ENCODE results near the gene SPSB3. TPM values are rescaled to one million over a fixed set of nuclear protein-coding genes. Genes with fewer than 3 reads are reported as not detected.

SPSB3 gene
- total RNA-seq, 1 donor from 2014 or later, result 36.8 TPM

GRCh38 chr16:1793578-1794220 is 11.3 kb upstream of the SPSB3 start, which contains the start of gene IGFALS:
TSS of gene IGFALS (minus strand) at chr16:1793705. CDS start at chr16:1793652, 53 bp downstream.
- DNase-seq, result no peak
- intact Hi-C loops (cut with micrococcal nuclease), result no loop called here
- TF ChIP-seq CTCF (IDR thresholded peaks at IDR 0.05; ENCODE audit: borderline replicate concordance), result no peak
- Histone ChIP-seq H3K27ac (replicated peaks) (no peak within 1 kb of the TSS), H3K36me3 (peaks cover 19% of the 10 kb centered on the region), H3K4me3 (no peak within 1 kb of the TSS), H3K27me3 (ENCODE audit: low read depth) (no peaks in the 10 kb centered on the region), H3K9me3 (replicated peaks) (peaks cover 8% of the 10 kb centered on the region), H3K4me1 (no peaks in the 10 kb centered on the region)

DNA sequence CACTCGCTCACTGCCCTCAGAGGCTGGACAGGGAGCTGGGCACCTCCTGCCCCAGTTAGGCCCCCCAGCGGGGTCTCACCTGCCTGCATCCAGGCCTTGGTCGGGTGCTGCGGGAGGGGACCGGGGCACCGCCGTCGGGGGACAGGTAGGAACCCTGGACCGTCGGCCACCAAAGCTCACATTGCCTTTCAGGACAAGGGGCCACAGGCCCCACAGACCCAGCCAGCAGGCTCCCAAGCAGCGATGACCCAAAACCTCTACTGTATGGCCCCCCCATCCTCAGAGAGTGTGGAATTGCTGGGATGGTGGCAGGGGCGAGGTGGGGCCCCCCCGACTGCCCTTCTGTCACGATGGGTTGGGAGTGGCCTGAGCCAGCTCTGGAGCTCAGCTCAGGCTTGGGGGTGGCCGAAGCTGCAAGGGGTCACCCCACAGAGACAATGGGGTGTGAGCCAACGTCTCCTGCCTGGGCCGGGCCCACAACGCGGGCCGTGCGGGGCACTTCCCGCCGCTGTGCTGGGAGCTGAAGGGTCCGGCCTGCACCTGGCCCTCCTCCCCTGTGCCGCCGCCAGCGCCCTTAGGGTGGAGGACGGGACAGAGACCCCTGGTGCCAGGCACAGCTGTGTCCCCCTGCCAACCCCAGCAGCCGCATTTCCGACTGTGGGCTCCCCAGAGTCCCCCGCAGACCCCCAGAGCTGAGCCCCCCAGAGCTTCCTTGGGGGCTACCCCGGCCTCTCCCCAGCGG is 10.6 kb upstream of the SPSB3 start:
- DNase-seq, result no peak
- Histone ChIP-seq H3K27me3 (ENCODE audit: low read depth) (no peaks in the 10 kb centered on the region), H3K9me3 (replicated peaks) (peaks cover 6% of the 10 kb centered on the region), H3K4me3 (no peak overlapping the region), H3K36me3 (peaks cover 26% of the 10 kb centered on the region), H3K27ac (replicated peaks) (no peak overlapping the region), H3K4me1 (no peaks in the 10 kb centered on the region)
- intact Hi-C loops (cut with micrococcal nuclease), result no loop called here
- TF ChIP-seq CTCF (IDR thresholded peaks at IDR 0.05; ENCODE audit: borderline replicate concordance), result no peak

GRCh38 chr16:1791943-1792812 is 9.8 kb upstream of the SPSB3 start:
- intact Hi-C loops (cut with micrococcal nuclease), result no loop called here
- H3K9me3 ChIP-seq (replicated peaks), result no peaks in the 10 kb centered on the region
- no peak for TF ChIP-seq CTCF (IDR thresholded peaks at IDR 0.05; ENCODE audit: borderline replicate concordance)
- no peak overlapping the region for H3K4me3 ChIP-seq
- no peak for DNase-seq
- H3K4me1 ChIP-seq, result no peaks in the 10 kb centered on the region
- no peaks in the 10 kb centered on the region for H3K27me3 ChIP-seq (ENCODE audit: low read depth)
- H3K36me3 ChIP-seq, result peaks cover 34% of the 10 kb centered on the region
- H3K27ac ChIP-seq (replicated peaks), result no peak overlapping the region

GRCh38 chr16:1791256-1791942 is 9.0 kb upstream of the SPSB3 start:
- TF ChIP-seq CTCF (IDR thresholded peaks at IDR 0.05; ENCODE audit: borderline replicate concordance), result no peak
- intact Hi-C loops (cut with micrococcal nuclease), result no loop called here
- peaks cover 42% of the 10 kb centered on the region for H3K36me3 ChIP-seq

More at GRCh38 chr16:1791256-1791942, 9.0 kb upstream of the SPSB3 start:
- no peak for DNase-seq
- Histone ChIP-seq H3K4me1 (no peaks in the 10 kb centered on the region), H3K4me3 (no peak overlapping the region), H3K27me3 (ENCODE audit: low read depth) (no peaks in the 10 kb centered on the region), H3K27ac (replicated peaks) (no peak overlapping the region), H3K9me3 (replicated peaks) (no peaks in the 10 kb centered on the region)

Measured in left ventricle myocardium inferior (tissue), 1 donor.